ENCODE measurements around the gene DNAAF1. TPM values are rescaled to one million over a fixed set of nuclear protein-coding genes. Genes with fewer than 3 reads are reported as not detected.

The DNAAF1 gene
- total and polyA plus RNA-seq, 2 of the 8 experiments (the other 6 are each of a cell fraction or from before 2014, with no cell fraction given) = 0.09 to 0.15 TPM

DNA sequence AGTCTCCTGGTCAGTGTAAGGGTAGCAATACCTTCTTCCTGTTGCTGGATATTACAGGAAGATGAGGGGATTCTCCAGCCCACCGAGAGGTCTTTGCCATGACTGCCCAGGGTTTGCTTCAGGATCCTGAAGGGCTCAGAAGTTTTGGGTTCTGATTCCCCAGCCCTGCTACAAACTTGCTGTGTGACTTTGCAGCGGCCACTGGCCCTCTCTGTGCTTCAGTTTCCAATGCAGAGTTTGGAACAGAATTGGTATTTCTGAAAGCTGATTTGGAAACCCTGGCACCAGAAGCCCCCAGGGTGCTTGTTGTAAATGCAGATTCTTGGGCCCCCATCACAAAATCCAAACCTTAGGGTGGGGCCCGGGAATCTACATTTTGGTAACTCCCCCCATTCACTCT, 80.0 kb downstream of the DNAAF1 start:
- H2BK15ac ChIP-seq (ENCODE audit: low read length) = no peak overlapping the region
- no peak overlapping the region for H2BK20ac ChIP-seq (ENCODE audit: low read length)
- H3K27me3 ChIP-seq (replicated peaks in 1 of 4; ENCODE audit: control insufficient read depth in 3 of 4, extremely low read depth in 1 of 4, insufficient read depth in 3 of 4, low read length in 3 of 4) = no peaks in the 10 kb centered on the region
- no peak overlapping the region for H2BK5ac ChIP-seq (ENCODE audit: low read depth, low read length)
- H3K4me2 ChIP-seq (ENCODE audit: insufficient read depth in 1 of 2, low read depth in 2 of 2, low read length in 2 of 2) = no peak overlapping the region
- DNase-seq (ENCODE audit: low read depth in 1 of 2, low spot score in 2 of 2) (no peak), FAIRE-seq (no peak)
- H3K56ac ChIP-seq (replicated peaks; ENCODE audit: insufficient read length, low read depth, low read length) = no peak overlapping the region
- ChIA-PET CTCF (ENCODE audit: partially characterized antibody) (interaction anchor here (1.9 kb wide), 1 partner anchor 36 kb away, joined by 6 read pairs; no protein-coding TSS in a partner anchor), POLR2A (ENCODE audit: partially characterized antibody) (no interaction called here)
- no peaks in the 10 kb centered on the region for H3K79me1 ChIP-seq (ENCODE audit: low read depth, low read length)
- no peak overlapping the region for H3K4ac ChIP-seq (replicated peaks; ENCODE audit: insufficient read length, low read depth, low read length)
- H3K9me3 ChIP-seq (ENCODE audit: insufficient read depth in 2 of 2, low read depth in 1 of 2, low read length in 1 of 2) = no peaks in the 10 kb centered on the region
- H4K5ac ChIP-seq (ENCODE audit: insufficient read length, low read depth, low read length) = no peak overlapping the region
- H2AK5ac ChIP-seq (ENCODE audit: low read depth, low read length) = no peak overlapping the region
- no peaks in the 10 kb centered on the region for H3K23me2 ChIP-seq (ENCODE audit: low read depth, low read length)
- H3K79me2 ChIP-seq (ENCODE audit: control insufficient read depth in 1 of 2, insufficient read depth in 2 of 2, low read length in 2 of 2) = no peaks in the 10 kb centered on the region
- no peak overlapping the region for H3K23ac ChIP-seq (ENCODE audit: insufficient read length)
- no peak overlapping the region for H2BK120ac ChIP-seq (replicated peaks; ENCODE audit: low read depth, low read length)
- no peak overlapping the region for H3K18ac ChIP-seq (ENCODE audit: extremely low read depth, low read length)
- no peak overlapping the region for H2AFZ ChIP-seq (ENCODE audit: low read length)
- H3K4me3 ChIP-seq (ENCODE audit: extremely low read depth in 1 of 4, insufficient read depth in 2 of 4, low read depth in 3 of 4, low read length in 4 of 4) = no peak overlapping the region
- WGBS, 2 experiments (ENCODE audit: extremely low coverage in 1 of 2, insufficient coverage in 1 of 2, insufficient read length in 1 of 2, insufficient replicate concordance in 2 of 2, low coverage in 1 of 2, low lambda C conversion rate in 2 of 2, missing lambda C conversion rate in 1 of 2) = 96% methylated on average over 3 of the region's 3 CpGs; no CpG with 5 or more reads in 1 of the 2 experiments
- no peaks in the 10 kb centered on the region for H4K20me1 ChIP-seq (replicated peaks in 1 of 2; ENCODE audit: control insufficient read depth in 1 of 2, insufficient read depth in 2 of 2, low read length in 2 of 2)
- H3K27ac ChIP-seq (ENCODE audit: low read depth, low read length) = no peak overlapping the region
- peaks cover 0 to 12% (median 6%) of the 10 kb centered on the region in 4 experiments; a peak in 6 of 7 replicates for H3K4me1 ChIP-seq (replicated peaks in 1 of 4; ENCODE audit: control insufficient read depth in 3 of 4, insufficient read depth in 4 of 4, low read length in 3 of 4)
- no peaks in the 10 kb centered on the region for H3K36me3 ChIP-seq (ENCODE audit: control insufficient read depth in 2 of 4, insufficient read depth in 4 of 4, low read length in 3 of 4)
- no peak overlapping the region for H4K8ac ChIP-seq (ENCODE audit: extremely low read depth, insufficient read depth, low read length)
- no peak overlapping the region for H4K91ac ChIP-seq (replicated peaks; ENCODE audit: insufficient read length, low read length)
- H2BK12ac ChIP-seq (ENCODE audit: low read depth, low read length) = no peak overlapping the region
- no peak overlapping the region for H3K14ac ChIP-seq (ENCODE audit: insufficient read length)
- no peak overlapping the region for H3K9ac ChIP-seq (replicated peaks in 1 of 4; ENCODE audit: extremely low read depth in 1 of 4, low read depth in 3 of 4, low read length in 3 of 4)

All from H1 (cell line).